Measurements from ENCODE around the gene VWA3B.
"Not testable (repeated sequence)": the region's sequence is repeated elsewhere in the genome, so short reads cannot be mapped to it uniquely, and the experiment has no call there.

The VWA3B gene, protein sequence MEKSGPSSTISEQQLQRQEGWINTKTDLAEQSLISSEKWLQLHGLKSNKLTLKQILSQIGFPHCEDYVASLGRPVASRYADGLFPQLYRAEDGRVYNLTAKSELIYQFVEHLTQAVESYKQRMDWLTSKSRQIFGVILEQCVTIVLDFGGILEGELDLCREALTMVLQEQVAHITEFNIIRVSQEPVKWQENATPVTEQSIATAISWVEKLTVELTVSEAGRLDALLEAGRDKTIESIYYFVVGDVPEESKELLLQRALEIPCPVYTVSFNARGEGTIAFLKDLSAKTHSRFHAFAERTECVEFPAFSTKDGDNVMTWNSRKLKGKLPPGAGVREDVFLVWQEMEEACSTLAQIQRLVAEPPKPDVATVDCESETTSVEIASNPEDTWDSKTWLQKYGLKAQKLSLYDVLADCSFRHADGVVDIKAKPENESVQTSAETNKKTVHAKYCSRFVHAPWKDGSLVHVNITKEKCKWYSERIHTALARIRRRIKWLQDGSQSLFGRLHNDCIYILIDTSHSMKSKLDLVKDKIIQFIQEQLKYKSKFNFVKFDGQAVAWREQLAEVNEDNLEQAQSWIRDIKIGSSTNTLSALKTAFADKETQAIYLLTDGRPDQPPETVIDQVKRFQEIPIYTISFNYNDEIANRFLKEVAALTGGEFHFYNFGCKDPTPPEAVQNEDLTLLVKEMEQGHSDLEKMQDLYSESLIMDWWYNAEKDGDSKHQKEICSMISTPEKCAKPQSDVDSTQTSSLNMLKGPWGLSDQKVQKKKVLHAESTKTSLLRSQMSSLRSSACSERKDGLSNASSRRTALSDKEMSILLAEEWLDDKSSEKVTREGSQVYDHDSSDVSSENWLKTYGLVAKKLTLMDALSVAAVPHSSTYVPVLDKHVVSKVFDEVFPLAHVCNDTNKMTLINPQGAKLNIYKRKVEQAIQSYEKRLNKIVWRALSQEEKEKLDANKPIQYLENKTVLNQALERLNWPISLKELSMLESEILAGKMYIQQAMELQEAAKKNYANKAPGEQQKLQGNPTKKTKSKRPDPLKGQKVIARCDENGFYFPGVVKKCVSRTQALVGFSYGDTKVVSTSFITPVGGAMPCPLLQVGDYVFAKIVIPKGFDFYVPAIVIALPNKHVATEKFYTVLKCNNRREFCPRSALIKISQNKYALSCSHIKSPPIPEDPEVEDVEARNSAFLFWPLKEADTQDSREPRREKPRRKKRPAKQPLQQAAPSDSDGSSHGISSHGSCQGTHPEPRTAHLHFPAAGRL (N-terminal part only)

DNA sequence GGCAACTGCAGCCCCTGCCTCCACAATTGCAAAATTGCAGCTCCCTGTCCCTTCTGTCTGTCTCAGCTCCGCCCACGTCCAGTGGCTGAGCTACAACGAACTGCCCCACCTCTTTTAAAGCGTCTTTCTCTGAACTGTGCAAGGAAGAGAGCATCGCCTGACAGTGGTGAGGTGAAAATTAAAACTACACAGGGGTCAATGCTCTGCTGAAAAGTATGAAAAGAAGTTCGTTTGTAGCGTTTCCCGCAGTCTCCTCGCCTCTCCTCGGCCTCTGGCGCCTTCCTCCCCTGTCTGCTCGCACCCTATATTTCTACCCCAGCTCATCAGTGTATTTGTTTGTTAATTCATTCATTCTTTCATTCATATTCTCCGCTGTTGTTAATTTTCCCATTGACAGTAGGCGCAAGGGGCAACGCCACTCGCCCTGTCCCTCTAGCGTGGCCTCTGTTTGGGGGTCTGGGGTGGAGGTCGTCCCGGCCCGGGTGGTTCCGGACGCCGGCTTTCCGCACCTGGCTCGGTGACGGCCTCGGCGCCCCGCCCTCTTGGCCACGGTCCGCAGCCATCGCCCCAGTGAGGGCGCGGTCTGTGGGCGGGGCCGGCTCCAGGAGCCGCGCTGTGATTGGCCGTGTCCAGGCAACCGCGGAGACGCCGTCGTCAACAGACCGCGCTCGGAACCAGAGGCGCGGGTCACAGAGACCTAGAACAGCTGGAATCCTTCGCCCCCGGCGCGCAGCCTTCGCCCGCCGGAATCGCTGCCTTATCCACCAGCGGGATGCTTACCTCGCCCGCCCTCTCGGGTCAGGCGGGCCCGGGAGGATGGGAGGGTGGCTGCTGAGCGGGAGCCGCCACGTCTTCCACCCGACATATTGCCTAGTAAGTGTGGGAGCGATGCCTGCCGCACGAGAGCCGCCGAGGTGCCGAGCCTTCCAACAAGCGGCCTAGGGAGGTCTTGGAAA, at the start of gene VWA3B:
Gene VWA3B (plus strand): TSS at position 677 of the 956 bp plus-strand sequence. CDS start 5,926 bp downstream, outside the sequence.
- DNase-seq (ENCODE audit: low spot score), result peak; percentile 61

- no peak for DNase-seq (ENCODE audit: low spot score)
Measured at GRCh38 chr2:98037206-98037605, 49.8 kb upstream of the VWA3B start.

DNA sequence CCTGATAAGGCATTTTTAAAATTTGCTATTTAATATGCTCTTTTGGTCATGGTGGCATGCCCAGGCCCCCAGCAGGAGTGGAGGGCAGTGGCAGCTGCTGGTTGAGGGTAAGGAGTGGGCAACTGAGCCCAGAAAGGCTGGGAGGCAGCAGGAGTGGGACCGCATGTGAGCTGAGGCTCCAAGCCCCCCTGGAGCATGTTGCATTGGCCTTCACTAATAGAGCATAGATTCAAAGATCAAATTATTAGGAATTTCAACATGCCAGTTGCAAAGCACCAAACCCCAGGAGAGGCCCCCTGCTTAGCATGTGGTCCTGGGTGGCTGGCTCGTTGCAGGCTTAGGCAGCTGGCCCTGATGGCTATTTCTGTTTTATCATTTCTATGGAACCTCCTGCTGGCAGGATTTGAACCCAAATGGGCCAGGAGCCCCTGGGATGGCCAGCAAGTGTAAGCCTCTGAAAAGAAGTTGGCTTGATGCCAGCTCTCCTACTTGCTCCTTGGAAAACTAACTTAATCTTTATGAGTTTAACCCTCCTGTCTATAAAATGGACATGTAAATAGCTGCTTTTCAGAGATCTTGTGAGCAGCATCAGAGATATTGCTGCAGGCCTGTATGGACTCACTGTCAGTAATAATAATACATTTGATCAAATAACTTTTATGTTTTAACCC, 49.2 kb upstream of the VWA3B start:
- no peak for DNase-seq (ENCODE audit: low spot score)

- DNase-seq (ENCODE audit: low spot score), result no peak
Measured at GRCh38 chr2:98039085-98039756, 47.7 kb upstream of the VWA3B start.

- DNase-seq (ENCODE audit: low spot score), result no peak
Measured at GRCh38 chr2:98040331-98040939, 46.5 kb upstream of the VWA3B start.

- DNase-seq (ENCODE audit: low spot score), result no peak
Measured at GRCh38 chr2:98043101-98043500, 43.9 kb upstream of the VWA3B start.

GRCh38 chr2:98044730-98045129, 42.2 kb upstream of the VWA3B start:
- not testable (repeated sequence) for DNase-seq (ENCODE audit: low spot score)

GRCh38 chr2:98050070-98050469, 36.9 kb upstream of the VWA3B start:
- no peak for DNase-seq (ENCODE audit: low spot score)

DNA sequence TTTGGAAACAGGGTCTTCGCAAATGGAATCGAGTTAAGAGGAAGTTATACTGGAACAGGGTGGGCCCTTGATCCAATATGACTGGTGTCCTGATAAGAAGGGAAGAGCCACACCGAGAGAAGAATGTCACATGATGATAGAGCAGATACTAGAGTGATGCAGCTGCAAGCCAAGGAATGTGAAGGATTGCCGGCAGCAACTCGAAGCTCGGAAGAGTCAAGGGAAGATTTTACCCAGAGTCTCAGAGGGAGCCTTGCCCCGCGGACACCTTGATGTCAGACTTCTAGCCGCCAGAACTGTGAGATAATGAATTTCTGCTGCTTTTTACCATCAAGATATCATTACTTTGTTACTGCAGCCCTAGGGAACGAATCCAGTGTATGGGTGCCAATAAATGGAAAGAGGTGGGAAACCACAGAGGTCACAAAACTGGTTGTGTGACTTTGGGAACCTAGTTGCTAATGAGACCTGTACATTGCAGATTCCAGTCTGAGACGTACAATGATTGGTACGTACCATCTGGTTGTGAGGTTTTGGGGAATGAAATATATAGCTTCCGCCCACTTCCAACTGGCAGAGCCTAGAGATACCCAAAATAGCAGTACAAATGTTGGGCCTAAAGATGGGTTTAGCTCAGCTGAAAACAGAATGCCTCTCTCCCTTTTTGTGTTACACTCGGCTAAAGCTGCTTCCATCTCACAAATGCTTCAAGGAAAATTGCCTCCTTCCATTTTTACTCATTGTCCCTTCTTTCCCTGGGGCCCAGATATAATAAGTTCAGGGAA, 28.6 kb upstream of the VWA3B start:
- no peak for DNase-seq (ENCODE audit: low spot score)

DNA sequence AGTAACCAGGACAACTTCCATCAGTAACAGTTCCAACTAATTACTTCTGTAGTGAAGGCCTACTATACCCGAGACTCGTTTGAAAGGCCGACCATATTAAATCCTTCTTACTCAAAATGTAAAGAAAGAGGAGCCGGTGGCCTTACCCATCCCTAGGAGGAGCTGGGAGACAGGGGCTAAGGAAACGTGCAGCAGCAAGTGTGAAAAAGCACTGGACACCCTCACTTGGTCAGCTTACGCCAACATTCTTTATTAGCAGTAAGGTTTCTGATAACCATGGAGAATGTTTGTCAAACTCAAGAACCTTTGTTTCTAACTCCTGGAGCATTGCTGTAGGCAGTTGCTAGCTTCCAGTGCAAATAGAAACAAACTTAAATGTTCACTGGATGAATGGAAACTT, 26.7 kb upstream of the VWA3B start:
- no peak for DNase-seq (ENCODE audit: low spot score)

DNA sequence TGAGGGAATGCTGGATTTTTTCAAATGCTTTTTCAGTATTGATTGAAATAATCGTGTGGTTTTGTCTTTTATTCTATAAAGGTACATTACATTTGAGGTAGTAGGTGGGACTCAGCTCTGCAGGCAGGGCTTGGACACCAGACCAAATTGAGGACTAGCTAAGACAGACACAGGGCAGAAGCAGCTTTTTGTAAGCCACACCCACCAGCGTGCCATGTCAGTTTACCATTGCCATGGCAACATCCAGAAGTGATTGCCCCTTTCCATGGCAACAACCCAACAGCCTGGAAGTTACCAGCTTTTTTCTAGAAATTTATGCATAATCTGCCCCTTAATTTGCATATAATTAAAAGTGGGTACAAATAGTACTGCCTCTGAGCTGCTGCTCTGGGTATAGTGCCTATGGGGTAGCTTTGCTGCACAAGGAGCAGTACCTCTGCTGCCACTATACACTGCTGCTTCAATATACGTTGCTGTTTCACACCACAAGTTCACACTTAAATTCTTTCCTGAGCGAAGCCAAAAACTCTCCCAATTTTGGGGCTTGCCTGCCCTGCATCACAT, 23.6 kb upstream of the VWA3B start:
- no peak for DNase-seq (ENCODE audit: low spot score)

- DNase-seq (ENCODE audit: low spot score), result no peak
Measured at GRCh38 chr2:98065808-98066207, 21.2 kb upstream of the VWA3B start.

DNA sequence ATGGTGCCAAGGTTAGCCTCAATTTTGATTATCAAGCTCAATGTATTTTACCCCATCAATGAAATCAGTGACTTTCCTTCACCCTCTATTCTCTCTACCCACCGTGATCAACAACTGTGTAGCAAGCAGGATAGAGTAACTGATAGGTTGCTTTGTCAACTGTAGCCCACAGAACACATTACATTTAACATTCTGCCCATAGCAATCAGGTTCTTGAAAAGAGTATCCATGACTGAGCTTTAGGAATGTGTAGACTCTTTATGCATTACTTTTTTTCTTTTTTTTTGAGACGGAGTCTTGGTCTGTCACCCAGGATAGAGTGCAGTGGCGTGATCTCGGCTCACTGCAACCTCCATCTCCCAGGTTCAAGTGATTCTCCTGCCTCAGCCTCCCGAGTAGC, 19.8 kb upstream of the VWA3B start:
- no peak for DNase-seq (ENCODE audit: low spot score)

GRCh38 chr2:98070081-98070480, 16.9 kb upstream of the VWA3B start:
- no peak for DNase-seq (ENCODE audit: low spot score)

GRCh38 chr2:98072442-98072841, 14.5 kb upstream of the VWA3B start:
- DNase-seq (ENCODE audit: low spot score), result no peak

- DNase-seq (ENCODE audit: low spot score), result no peak
Measured at GRCh38 chr2:98078701-98079100, 8.3 kb upstream of the VWA3B start.

GRCh38 chr2:98084151-98084868, 2.7 kb upstream of the VWA3B start:
- DNase-seq (ENCODE audit: low spot score), result no peak

DNA sequence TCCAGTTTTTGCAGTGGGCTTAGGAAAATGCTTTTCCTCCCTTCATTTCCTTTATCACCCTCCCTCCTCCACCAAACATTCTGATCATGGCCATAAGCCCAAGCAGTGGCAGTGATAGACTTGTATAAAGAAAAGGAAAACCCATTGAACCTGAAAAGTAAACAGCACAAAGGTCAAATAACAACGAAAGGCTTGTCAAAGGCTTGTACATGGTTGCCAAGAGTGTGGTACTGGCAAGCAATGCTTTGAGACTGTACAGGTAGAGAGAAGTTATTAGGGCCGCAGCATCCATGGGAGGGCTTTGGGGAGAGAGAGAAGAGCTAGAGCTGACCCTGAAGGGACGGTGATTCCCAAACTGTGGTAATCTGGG, 2.1 kb upstream of the VWA3B start:
- DNase-seq (ENCODE audit: low spot score), result no peak
